ENCODE data around the gene CAPS.
A peak's percentile ranks its signal among the peaks of the same experiment; 100 is the strongest.

CAPS gene

DNA sequence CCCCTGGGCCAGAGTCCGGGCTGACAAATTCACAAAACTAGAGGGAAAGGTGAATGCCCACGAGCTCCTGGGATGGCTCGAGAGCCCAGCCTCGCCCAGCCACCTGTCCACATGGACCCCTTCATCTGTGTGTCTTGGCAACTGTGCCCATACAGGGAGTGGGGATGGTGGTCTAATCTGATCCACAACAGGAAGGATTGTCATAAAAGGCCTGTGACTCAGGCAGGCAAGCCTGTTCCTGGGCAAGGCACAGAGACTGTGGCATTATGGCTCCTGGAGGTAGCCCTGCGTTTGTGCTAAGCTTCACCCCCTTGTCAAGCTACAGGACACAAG is 20.0 kb downstream of the CAPS start:
- no peak for DNase-seq (ENCODE audit: low spot score)

DNA sequence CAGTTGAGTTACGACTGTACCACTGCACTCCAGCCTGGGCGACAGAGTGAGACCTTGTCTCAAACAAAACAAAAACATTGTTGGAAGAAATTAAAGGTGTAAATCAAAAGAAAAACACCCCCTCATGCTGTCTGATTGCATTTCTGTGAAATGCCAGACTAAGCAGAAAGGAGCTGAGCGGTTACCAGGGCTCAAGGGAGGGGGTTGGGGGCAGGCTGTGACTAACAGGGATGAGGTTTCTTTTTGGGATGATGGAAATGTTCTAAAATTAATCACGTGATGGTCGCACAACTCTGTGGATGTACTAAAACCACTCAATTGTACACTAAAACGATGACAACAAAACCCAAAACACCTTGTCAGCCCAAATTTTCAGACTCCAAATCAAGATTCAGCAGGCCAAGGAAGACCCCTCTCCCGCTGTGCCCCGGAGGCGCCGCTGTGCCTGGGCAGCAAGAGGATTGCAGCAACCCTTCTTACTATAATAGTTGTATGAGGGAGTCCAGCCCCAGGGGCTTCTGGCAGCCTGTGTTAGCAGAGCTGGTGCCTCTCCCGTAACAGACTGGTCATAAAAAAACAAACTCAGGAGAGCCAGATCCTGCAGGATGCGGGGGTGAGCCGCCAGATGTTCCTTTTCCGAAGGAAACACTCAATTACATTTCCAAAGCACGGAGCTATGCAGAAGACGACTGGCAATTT is 20.9 kb downstream of the CAPS start:
- DNase-seq (ENCODE audit: low spot score) = no peak

DNA sequence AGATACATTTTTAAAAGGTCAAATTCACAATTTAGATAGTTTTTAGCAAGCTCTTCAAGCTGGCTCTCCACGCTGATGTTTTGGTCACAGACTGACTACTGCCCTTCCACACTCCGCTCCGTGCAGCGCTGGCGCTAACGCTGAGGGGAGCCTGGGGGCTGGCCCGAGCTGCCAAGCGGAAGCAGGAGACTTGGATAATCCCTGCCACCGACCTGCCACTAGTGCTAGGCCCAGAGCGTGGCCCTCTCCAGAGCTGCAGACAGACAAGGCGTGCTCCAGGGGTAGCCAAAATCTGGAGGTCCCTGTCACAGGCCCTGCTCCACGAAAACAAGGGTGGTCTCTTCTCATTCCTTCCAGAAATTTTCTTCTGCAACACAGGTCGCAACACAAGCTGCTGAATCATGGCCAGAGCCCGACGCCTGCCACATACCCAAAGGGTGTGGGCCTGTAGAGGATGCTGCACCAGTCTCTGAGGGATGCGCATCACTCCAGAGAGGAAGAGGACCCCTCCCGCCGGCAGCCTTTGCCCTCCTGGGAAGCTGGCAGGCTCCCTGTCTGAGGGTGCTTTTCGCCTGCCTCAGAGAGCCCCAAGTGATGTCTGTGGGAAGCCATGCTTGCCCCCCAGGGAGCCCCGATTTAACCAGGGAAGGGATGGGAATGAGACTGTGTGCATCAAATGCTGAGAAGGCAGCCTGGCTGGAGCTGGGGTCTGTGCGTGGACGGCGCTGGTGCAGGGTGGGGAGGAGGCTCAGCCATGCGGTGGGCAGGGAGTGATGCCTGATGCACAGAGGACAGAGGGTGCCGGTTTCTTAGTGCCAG is 21.6 kb downstream of the CAPS start:
- no peak for DNase-seq (ENCODE audit: low spot score)

DNA sequence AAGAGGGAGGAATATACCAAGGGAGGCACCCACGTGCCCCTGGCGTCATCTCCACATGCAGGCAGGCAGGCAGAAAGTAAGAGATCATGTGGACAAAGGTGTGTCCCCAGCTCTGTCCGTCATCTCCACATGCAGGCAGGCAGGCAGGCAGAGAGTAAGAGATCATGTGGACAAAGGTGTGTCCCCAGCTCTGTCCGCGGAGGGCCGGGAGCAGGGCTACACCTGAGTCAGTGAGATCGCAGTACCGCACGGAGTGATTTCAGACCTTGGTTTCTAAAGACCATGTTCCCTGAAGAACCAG is 22.2 kb downstream of the CAPS start:
- no peak for DNase-seq (ENCODE audit: low spot score)

DNA sequence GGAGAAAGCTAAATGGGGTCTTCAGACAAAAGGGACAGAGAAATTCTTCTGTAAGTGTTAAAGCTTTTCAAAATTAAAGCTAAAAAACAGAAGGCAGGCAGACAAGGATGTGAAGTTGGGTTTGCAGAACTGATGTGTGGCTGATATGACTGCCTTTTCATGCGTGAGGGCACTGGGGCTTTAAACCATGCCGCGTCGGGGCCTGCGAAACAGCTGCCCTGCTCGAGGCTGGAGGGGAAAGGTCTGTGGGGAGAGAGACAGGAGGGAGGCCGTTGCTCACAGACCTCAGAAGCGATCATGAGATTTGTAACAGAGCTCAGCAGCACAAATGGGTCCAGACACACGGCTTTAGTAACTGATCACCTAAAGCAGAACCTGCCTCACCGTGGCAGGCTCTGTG is 23.5 kb downstream of the CAPS start:
- DNase-seq (ENCODE audit: low spot score) = no peak

DNA sequence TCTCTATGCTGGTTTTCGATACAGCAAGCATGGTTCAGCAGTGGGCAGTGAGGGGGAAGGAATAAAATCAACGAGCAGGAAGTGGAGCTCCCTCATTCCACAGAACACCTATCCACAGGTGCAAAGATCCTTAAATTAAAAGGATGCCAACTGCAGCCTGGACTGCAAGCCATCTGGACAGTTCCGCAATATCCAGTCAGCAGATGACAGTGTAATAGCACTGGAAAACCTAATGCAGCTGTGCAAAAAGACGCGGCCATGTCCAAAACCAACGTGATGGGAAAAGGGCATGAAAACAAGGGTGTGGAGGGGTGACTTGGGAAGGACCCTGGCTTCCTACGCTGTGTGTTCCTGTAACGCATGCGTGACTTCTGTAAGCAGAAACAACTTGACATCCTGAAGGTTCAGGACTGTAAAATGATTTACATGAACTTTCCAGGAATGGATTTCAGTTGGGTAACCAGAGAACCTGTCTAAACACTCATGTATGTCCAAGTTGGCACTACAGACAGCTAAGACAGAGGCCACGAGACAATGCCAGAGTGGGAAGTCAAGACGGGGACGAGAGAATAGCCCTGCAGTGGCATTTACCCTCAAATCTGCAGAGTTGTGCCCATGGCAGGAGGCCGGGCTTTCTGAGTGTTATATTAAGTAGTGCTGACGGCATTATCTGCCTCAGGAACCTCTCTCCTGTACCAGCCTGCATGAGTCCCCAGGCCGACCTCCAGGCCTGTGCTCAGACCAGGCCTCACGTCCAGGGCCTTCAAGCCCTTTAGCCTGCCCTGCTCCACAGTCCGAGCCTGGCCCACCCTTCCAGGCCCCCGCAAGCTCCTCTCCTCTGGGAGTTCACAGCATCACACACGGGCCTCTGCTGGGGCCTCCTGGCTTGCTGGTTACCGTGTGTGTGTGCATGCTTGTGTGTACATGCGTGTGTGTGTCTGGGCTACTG is 26.5 kb downstream of the CAPS start:
- no peak for DNase-seq (ENCODE audit: low spot score)

DNA sequence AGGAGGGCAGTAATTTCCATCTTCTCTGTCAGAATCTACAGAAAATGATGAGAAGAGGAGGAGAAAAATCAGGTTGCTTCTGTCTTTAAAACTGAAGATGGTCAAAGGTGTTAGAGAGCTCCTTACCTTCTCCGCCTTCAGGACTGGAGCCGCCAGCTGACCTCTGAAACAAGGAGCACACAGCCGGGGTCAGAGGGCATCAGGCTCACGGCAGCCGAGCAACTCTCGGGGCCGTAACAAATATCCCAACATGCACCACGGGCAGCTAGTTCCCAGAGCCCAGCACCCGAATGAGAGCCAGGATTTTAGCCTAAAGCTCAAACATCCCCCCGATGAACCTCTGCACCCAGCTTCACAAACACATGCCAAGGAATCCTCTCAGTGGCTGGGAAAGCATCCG is 27.6 kb downstream of the CAPS start:
- DNase-seq (ENCODE audit: low spot score) = no peak

DNA sequence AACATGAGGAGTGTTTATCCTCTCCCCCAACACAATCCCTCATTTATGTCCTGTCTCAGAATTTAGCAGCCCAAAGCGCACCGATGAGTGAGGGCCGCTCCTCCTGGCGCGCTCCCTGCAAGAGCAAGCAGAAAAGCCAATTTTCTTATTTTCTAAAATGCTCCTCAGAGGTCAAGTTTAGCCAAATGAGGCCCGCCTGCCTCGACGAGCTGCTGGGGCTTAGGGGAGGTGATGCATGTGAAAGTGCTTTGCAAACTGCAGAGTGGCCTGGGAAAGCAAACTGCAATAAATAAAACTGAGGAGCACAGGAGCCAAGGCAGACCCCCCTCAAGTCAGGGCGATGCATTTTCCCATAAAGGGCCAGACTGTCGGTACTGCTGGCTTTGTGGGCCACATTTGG is 29.0 kb downstream of the CAPS start:
- DNase-seq (ENCODE audit: low spot score) = no peak

DNA sequence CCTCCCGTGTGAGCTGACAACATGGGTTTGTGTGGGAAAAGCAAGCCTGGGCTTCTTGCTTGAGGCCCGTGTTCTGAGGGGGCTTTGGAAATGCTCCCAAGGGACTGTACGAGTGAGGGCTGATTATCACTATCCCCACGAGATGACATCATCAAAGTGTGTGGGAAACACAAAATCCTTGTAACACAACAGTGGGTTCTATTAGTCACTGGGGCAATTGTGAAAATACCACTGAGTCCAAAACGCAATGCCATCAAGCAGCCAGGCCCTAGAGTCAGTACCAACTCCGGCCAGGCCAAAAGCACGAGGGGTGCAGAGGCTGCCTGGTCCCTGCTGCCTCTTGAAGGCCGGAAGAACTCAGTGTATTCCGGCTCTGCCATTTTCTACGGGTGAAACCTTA is 29.6 kb downstream of the CAPS start:
- no peak for DNase-seq (ENCODE audit: low spot score)

DNA sequence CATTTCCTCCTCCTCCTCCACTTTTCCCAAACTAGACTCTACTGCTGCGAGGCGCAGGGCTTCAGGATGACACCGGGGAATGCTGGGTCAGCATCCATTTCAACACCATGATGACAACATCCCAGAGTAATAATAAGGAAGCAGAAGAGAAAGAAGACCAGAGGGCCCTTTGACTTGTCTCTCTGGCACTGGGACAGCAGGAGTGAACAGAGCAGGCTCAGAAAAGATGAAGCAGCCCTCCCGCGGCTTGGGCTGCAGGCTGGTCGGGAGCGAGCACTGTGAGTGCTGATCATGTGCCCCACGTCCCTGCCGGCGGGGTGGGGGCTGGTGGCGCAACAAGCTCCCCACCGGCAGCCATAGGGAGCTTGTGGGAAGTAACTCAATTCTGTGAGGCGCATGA is 33.4 kb downstream of the CAPS start:
- DNase-seq (ENCODE audit: low spot score) = peak; percentile 87

DNA sequence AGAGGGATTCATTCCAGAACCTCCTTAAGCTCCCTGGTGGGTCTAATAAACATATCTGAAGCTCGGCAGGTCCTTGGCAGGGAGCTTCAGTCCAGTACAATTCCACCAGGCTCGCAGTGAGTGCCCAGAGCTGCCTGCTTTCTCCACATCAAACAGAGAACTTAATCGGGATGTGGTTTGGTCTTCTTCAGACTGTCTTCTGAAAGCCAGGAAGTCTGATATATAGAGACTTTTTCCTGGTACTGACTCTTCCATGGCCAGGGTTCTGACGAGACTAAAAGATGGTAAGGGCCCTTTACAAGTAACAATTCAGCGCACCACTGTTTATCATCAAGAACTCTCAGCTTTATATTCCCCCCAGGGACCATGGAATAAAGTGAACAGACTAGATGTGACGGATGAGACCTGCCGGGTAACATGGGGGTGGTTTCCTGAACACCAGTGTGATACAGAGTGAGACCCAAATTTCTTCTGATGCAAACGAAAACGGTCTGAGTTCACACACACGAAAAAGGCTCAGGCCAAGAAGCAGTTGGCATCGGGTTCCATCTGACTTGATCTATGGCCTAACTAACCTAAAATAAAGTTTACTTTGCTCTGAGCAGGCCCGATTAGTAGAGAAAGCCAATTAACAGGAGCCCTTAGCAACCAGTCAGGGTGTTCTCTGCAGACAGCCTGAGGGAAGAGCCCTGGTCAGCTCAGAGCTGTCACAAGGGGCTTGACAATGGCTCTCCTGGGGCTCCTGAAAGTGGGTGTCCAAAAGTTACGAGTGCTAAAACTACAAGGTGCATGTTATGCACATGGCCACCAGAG is 34.9 kb downstream of the CAPS start:
- no peak for DNase-seq (ENCODE audit: low spot score)

DNA sequence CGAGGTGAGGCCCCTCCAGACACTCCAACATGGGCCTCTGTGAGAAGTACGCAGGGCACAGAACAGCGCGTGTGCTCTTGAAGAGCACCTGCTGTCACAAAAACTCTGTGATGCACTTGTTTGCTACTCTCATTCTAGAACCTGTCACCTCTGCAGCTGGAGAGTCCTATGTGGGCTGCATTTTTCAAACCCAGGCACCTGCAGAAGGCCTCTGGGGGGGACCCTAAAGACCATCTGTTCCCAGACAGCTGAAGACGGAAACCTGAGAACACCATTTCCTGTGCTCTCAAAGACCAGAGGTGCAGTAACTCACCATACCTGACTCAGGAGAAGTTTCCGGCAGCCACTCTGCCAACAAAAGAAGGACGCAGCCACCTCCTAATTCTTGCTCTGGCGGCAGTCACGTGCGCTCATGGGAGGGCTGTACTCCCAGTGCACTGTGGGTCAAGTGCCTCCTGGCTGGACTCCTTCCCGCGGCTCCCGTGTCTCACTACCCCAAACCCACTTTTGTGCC is 35.8 kb downstream of the CAPS start:
- no peak for DNase-seq (ENCODE audit: low spot score)

DNA sequence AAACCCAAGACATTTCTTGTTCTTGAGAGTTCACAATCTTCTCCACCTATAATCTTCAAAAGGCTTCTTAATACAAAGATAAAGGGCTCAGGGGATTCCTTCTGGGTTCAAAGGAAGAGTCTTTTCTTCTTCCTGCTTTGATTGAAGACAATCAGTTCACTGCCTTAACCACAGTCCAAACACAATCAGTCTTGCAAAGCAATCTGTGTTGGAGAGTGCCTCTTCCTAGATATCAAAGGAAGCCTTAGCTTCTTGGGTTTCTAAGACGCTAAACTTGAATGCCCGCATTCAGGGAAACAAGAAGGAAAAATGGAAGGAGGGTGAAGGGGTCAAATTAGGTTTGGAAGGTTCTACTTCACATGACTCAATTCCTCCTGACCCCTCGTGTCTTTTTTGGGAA is 36.7 kb downstream of the CAPS start:
- DNase-seq (ENCODE audit: low spot score) = no peak

DNA sequence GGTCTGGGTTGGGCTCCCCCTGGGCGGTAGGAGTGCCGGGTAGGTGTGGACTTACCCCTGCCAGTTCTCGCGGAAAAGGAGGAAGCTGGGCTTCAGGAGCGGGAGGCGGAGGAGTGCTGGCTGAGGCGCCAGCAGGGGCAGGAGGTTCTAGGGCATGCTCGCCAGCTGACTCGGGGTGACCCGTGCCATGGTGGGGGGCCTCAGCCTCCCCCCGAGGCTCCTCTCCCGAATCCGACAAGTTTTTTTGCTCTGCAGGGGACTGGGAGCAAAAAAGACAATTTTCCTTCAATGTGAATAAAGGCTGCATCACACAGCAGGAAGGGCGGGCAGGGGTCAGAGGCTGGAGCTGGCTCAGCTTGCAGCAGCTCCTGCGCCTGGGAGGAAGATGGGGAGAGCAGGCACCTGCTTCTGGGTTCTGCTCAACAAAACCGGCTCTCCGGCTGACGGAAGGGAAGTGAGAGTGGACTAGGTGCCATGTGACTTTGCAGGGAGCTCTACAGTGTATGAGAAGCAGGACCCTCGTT is 37.3 kb downstream of the CAPS start:
- DNase-seq (ENCODE audit: low spot score) = peak; percentile 51

DNA sequence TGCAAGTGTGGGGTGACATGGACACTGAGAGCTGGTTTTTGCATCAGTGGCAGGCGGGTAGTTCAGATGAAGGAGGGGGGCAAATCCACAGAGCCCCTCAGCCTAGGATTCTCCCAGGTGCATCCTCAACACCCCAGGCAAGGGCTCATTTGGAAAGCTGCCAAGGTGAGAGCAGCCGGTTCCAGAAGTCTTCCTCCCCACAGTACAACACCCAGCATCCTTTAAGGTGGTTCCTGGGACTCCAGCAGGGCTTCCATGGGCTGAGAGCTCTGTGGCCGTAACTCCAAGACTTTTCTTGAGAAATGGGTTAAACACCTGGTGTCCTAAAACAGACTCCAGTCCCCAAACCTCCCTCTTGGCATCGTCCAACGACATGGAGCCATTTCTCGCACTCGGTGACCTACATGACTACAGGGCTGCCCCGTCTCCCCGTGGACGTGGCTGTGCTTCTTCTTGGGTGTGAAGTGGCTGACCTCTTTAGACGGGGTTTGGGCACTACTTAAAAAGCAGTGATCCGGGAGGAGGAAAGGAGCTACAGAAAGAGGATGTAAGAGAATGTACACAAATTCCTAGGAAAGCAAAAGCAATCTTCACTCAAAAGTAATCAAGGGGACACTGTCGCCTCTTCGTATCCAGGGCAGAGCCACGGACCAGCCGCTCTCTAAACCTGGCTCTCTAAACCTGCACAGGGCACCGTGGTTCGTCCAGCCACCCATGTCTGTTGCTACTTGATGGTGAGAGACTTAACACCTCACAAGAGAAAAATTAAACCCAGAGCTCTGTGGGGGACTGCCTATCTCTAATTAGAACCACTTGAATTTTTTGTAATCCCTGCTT is 38.4 kb downstream of the CAPS start:
- DNase-seq (ENCODE audit: low spot score) = no peak

DNA sequence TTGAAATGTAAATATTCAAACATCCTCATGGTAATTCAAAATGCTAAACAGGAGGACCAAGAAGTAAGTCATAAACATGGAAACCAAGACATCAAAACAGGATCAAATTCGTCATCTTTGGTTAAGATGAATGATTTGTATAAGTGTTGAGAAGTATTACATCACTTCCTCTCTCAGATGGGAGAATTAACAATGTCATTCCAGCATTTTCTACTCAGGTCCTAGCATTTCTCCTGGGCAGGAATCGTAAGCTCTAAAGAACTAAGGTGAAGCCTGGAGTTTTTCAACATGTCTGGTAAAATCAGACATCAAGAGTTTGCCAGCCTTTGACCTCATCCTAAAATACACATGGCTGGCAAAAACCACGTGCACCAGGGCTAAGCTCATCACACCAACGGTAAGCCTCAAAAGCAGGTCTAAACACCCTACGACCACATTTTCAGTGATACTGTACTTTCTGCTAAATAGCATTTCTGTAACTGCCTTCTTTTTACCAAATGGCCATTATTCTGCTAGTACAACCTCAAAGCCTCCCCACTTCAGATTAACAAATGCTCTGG is 39.1 kb downstream of the CAPS start:
- no peak for DNase-seq (ENCODE audit: low spot score)

DNA sequence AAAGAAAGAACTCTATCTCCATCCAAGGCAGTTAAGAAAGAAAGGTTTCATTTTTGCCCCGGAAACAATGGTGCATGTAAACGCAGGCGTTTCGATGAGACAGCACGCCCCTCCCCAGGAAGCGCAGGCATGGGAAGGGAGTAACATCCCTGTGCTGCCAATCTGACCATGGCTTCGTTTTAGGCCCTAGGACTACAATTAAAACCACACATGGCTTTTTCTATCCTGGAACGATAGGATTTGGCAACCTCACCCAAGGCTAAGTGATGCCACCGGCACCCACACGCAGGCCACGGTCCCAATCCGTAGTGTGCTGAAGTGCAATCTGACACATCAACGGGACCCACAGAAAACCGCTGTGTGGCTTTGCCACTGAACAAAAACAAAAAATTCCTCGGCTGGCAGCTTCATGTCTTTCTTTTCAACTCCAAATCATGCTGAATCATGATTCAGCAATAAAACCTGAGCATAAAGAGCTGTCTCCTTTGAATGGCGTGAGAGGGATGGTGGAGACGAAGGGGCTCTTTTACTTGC is 39.7 kb downstream of the CAPS start:
- no peak for DNase-seq (ENCODE audit: low spot score)

DNA sequence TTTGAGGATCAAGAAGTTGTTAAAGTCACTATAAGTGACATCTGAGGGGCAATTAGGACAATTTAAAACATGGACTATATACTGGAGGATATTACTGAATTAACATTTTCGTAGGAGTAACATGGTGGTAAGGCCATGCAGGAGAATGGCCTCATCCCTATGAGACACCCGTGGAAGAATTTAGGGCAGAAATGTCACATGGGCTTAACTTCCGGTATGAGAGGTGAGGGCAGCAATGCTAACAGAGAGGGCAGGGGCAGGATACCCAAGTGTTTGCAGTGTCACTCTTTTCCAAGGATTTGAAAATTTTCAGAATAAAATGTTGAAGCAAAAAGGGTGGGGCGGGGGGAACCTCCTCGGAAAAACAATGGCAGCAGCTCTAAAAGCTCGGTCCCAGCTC is 40.2 kb downstream of the CAPS start:
- no peak for DNase-seq (ENCODE audit: low spot score)

DNA sequence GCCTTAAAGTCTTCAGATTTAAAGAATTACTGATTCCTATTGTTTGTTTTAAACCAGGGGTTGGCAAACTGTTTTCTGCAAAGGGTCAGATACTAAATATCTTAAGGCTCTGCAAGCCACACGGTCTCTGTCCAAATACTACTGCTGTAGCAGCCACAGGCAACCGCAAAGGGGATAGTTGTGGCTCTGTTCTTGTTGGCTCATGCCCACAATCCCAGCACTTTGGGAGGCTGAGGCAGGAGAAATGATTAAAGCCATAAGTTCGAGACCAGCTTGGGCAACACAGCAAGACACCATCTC is 41.5 kb downstream of the CAPS start:
- DNase-seq (ENCODE audit: low spot score) = no peak

DNA sequence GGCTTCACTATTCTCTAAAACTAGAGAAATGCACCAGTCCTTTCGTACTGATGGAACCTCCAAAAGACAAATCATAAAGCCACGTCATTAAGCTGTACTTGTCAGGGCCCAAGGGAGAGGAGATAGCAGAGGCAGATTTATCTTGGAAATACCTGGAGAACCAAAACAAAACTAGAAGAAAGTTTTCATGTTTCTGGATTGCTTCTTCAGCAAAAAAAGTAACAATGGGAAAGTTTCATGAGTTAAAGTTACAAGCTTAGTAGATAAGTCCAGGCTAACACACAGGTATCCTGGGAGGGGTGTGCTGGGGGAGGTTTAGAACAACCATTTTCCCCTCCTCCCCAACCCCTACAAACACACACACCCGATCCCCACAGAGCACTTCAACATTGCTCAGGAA is 42.3 kb downstream of the CAPS start:
- no peak for DNase-seq (ENCODE audit: low spot score)
